MM.1S (cell line): ENCODE data around the gene OBP2B.

ENCODE experiments used
- DNase-seq: peaks from one replicate; pipeline ENCODE4 v3.0.0-alpha.2; 2015
- H2AFZ ChIP-seq: fragments of 300-600 bp; sonication (generic); 2 replicates; pipeline ENCODE4 v1.6.0; 2016; ENCODE audit warnings: antibody characterized with exemption, low read length
- H3F3A ChIP-seq: fragments of 300-600 bp; sonication (generic); 2 replicates; pipeline ENCODE4 v1.6.1; 2016; ENCODE audit warnings: mild to moderate bottlenecking, antibody characterized with exemption, low read length, moderate library complexity, mixed read lengths; ENCODE audit not compliant: insufficient read depth
- H3K27ac ChIP-seq: fragments of 300-600 bp; sonication (generic); 2 replicates; pipeline ENCODE4 v1.5.1; 2016; ENCODE audit warnings: mild to moderate bottlenecking, low read length
- H3K27me3 ChIP-seq: fragments of 300-600 bp; sonication (generic); replicated peaks from 2 replicates; pipeline ENCODE4 v1.6.0; 2016; ENCODE audit warnings: low read length; ENCODE audit not compliant: insufficient read depth
- H3K36me3 ChIP-seq: fragments of 300-600 bp; sonication (generic); replicated peaks from 2 replicates; pipeline ENCODE4 v1.6.1; 2016; ENCODE audit warnings: mild to moderate bottlenecking, low read length, mixed read lengths; ENCODE audit not compliant: insufficient read depth
- H3K4me1 ChIP-seq: fragments of 300-600 bp; sonication (generic); 2 replicates; pipeline ENCODE4 v1.6.1; 2016; ENCODE audit warnings: low read length, mixed read lengths
- H3K4me2 ChIP-seq: fragments of 300-600 bp; sonication (generic); 2 replicates; pipeline ENCODE4 v1.6.0; 2016; ENCODE audit warnings: low read depth, low read length
- H3K4me3 ChIP-seq: fragments of 300-600 bp; sonication (generic); 2 replicates; pipeline ENCODE4 v1.5.1; 2016; ENCODE audit warnings: low read length, mixed read lengths
- H3K79me2 ChIP-seq: fragments of 300-600 bp; sonication (generic); 2 replicates; pipeline ENCODE4 v1.6.1; 2016; ENCODE audit warnings: mixed run types, low read length, mixed read lengths
- H3K9ac ChIP-seq: fragments of 300-600 bp; sonication (generic); 2 replicates; pipeline ENCODE4 v1.6.1; 2016; ENCODE audit warnings: low read length, mixed read lengths
- H3K9me2 ChIP-seq: fragments of 300-600 bp; sonication (generic); replicated peaks from 2 replicates; pipeline ENCODE4 v1.6.1; 2016; ENCODE audit warnings: mild to moderate bottlenecking, low read length, mixed read lengths; ENCODE audit not compliant: insufficient read depth
- H3K9me3 ChIP-seq: fragments of 300-600 bp; sonication (generic); replicated peaks from 2 replicates; pipeline ENCODE4 v1.6.1; 2016; ENCODE audit warnings: mild to moderate bottlenecking, low read length, mixed read lengths; ENCODE audit not compliant: insufficient read depth
- H4K20me1 ChIP-seq: fragments of 300-600 bp; sonication (generic); 2 replicates; pipeline ENCODE4 v1.6.1; 2016; ENCODE audit warnings: mild to moderate bottlenecking, low read length, moderate library complexity, mixed read lengths; ENCODE audit not compliant: insufficient read depth
- CTCF ChIP-seq: fragments of 300-600 bp; sonication (generic); IDR thresholded peaks from 2 replicates; pipeline ENCODE4 v1.5.1; 2016; ENCODE audit warnings: antibody characterized with exemption, low read length, mixed read lengths
- EZH2 ChIP-seq: fragments of 300-600 bp; sonication (generic); optimal IDR thresholded peaks from 2 replicates; pipeline ENCODE3; 2017; ENCODE audit warnings: low read depth, mild to moderate bottlenecking, antibody characterized with exemption, low read length, mixed read lengths
- EZH2phosphoT487 ChIP-seq: fragments of 300-600 bp; sonication (generic); IDR thresholded peaks from 2 replicates; pipeline ENCODE4 v1.6.1; 2018; ENCODE audit warnings: antibody characterized with exemption, low read length

OBP2B gene

DNA sequence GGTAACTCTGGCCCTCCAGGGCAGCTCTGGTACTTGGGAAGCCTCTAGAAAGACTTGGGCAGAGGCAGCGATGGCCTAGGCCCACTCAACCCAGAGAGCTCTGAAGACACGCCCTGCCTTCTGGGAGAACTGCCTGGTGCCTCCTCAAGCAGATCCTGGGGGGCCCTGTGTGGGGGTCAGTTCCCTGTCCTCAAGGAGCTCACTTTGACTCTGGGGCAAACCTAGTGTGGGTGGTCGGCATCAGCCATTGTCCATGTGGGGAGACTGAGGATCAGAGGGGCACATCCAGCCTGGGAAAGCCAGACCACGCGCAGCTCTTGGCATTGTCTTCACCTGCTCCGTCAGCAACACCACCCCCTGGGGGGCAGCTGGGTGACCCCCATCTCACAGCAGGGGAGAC, 37.9 kb upstream of the OBP2B start:
- peaks cover 98% of the 10 kb centered on the region for H3K27me3 ChIP-seq
- no peaks in the 10 kb centered on the region for H3K36me3 ChIP-seq
- no peaks in the 10 kb centered on the region for H4K20me1 ChIP-seq
- H3K4me2 ChIP-seq, result no peak overlapping the region
- no peak for DNase-seq
- no peak overlapping the region for H2AFZ ChIP-seq
- H3K9me2 ChIP-seq, result no peaks in the 10 kb centered on the region
- no peak overlapping the region for H3K27ac ChIP-seq
- no peaks in the 10 kb centered on the region for H3F3A ChIP-seq
- no peak overlapping the region for H3K9ac ChIP-seq
- no peaks in the 10 kb centered on the region for H3K79me2 ChIP-seq
- no peaks in the 10 kb centered on the region for H3K9me3 ChIP-seq
- no peak for TF ChIP-seq EZH2
- no peak for TF ChIP-seq EZH2phosphoT487
- no peak for TF ChIP-seq CTCF
- no peaks in the 10 kb centered on the region for H3K4me1 ChIP-seq
- H3K4me3 ChIP-seq, result no peak overlapping the region

- Histone ChIP-seq H3K9ac (no peak overlapping the region), H3K4me3 (no peak overlapping the region), H3K9me2 (no peaks in the 10 kb centered on the region), H2AFZ (no peak overlapping the region), H3K27ac (no peak overlapping the region), H3K79me2 (no peaks in the 10 kb centered on the region), H3K9me3 (no peaks in the 10 kb centered on the region), H3K36me3 (no peaks in the 10 kb centered on the region), H3K27me3 (peaks cover 98% of the 10 kb centered on the region), H3K4me1 (no peaks in the 10 kb centered on the region), H3K4me2 (no peak overlapping the region), H3F3A (no peaks in the 10 kb centered on the region), H4K20me1 (no peaks in the 10 kb centered on the region)
- no peak for DNase-seq
- TF ChIP-seq EZH2 (no peak), CTCF (no peak), EZH2phosphoT487 (no peak)
These were observed 37.5 kb upstream of the OBP2B start for GRCh38 chr9:133246562-133246961.

- no peak overlapping the region for H3K27ac ChIP-seq
- peaks cover 98% of the 10 kb centered on the region for H3K27me3 ChIP-seq
These were observed 33.9 kb upstream of the OBP2B start for GRCh38 chr9:133242991-133243390.

More at GRCh38 chr9:133242991-133243390, 33.9 kb upstream of the OBP2B start:
- no peak for TF ChIP-seq EZH2phosphoT487
- no peak for TF ChIP-seq EZH2
- no peak for TF ChIP-seq CTCF
- Histone ChIP-seq H3K4me2 (no peak overlapping the region), H3F3A (no peaks in the 10 kb centered on the region), H3K4me3 (no peak overlapping the region), H4K20me1 (no peaks in the 10 kb centered on the region), H3K36me3 (no peaks in the 10 kb centered on the region), H3K9me2 (no peaks in the 10 kb centered on the region), H3K4me1 (no peaks in the 10 kb centered on the region), H3K9ac (no peak overlapping the region), H3K9me3 (no peaks in the 10 kb centered on the region), H3K79me2 (no peaks in the 10 kb centered on the region), H2AFZ (no peak overlapping the region)
- no peak for DNase-seq
